Measurements from ENCODE around the gene DESI2. TPM values are rescaled to one million over a fixed set of nuclear protein-coding genes. Genes with fewer than 3 reads are reported as not detected.

DESI2 gene
- total and polyA plus RNA-seq, 7 donors = 15.0 to 37.3 (median 34.2) TPM

- intact Hi-C loops (cut with DNase I) = no loop called here
- H3K4me3 ChIP-seq = no peak overlapping the region
Observed at GRCh38 chr1:244709076-244709475, 56.1 kb downstream of the DESI2 start.

GRCh38 chr1:244709476-244710368, 56.8 kb downstream of the DESI2 start:
- TF ChIP-seq POLR2AphosphoS5 (IDR thresholded peaks at IDR 0.05) = no peak
- no peak for TF ChIP-seq EP300 (IDR thresholded peaks at IDR 0.05)
- no peak for TF ChIP-seq POLR2A (IDR thresholded peaks at IDR 0.05)
- no peak for TF ChIP-seq CTCF (IDR thresholded peaks at IDR 0.05)
- DNase-seq = no peak
- Histone ChIP-seq H3K4me3 (no peak overlapping the region), H3K27ac (no peak overlapping the region), H3K36me3 (peaks cover 0 to 12% (median 0%) of the 10 kb centered on the region in 4 donors), H3K9me3 (no peaks in the 10 kb centered on the region), H3K4me1 (peaks cover 0 to 12% (median 5%) of the 10 kb centered on the region in 4 donors), H3K27me3 (no peaks in the 10 kb centered on the region)
- 10 to 61% methylated on average over 2 of the region's 2 CpGs for WGBS, 2 donors
- intact Hi-C loops (cut with DNase I) = no loop called here

More at GRCh38 chr1:244709076-244709475, 56.1 kb downstream of the DESI2 start:
- Histone ChIP-seq H3K36me3 (peaks cover 0 to 12% (median 0%) of the 10 kb centered on the region in 4 donors), H3K9me3 (no peaks in the 10 kb centered on the region), H3K4me1 (peaks cover 0 to 12% (median 5%) of the 10 kb centered on the region in 4 donors), H3K27me3 (no peaks in the 10 kb centered on the region), H3K27ac (no peak overlapping the region)
- TF ChIP-seq POLR2A (IDR thresholded peaks at IDR 0.05) (no peak), POLR2AphosphoS5 (IDR thresholded peaks at IDR 0.05) (no peak), EP300 (IDR thresholded peaks at IDR 0.05) (no peak), CTCF (IDR thresholded peaks at IDR 0.05) (no peak)
- 82 to 90% methylated on average over 8 of the region's 8 CpGs for WGBS, 2 donors
- no peak for DNase-seq

- DNase-seq = no peak
- Histone ChIP-seq H3K27me3 (no peaks in the 10 kb centered on the region), H3K4me3 (no peak overlapping the region), H3K27ac (no peak overlapping the region), H3K9me3 (no peaks in the 10 kb centered on the region), H3K36me3 (peaks cover 0 to 11% (median 0%) of the 10 kb centered on the region in 4 donors), H3K4me1 (peaks cover 0 to 5% (median under 1%) of the 10 kb centered on the region in 4 donors)
- intact Hi-C loops (cut with DNase I) = no loop called here
- WGBS, 2 donors = 73 to 89% methylated on average over 2 of the region's 2 CpGs
- TF ChIP-seq POLR2AphosphoS5 (IDR thresholded peaks at IDR 0.05) (no peak), POLR2A (IDR thresholded peaks at IDR 0.05) (no peak), CTCF (IDR thresholded peaks at IDR 0.05) (no peak), EP300 (IDR thresholded peaks at IDR 0.05) (no peak)
Observed at GRCh38 chr1:244710474-244711062, 57.6 kb downstream of the DESI2 start.

- Histone ChIP-seq H3K9me3 (no peaks in the 10 kb centered on the region), H3K27me3 (no peaks in the 10 kb centered on the region), H3K4me3 (no peak overlapping the region), H3K36me3 (no peaks in the 10 kb centered on the region), H3K4me1 (no peaks in the 10 kb centered on the region), H3K27ac (no peak overlapping the region)
- no peak for DNase-seq
- 91 to 92% methylated on average over 7 of the region's 7 CpGs for WGBS, 2 donors
- intact Hi-C loops (cut with DNase I) = no loop called here
- TF ChIP-seq EP300 (IDR thresholded peaks at IDR 0.05) = no peak
- TF ChIP-seq CTCF (IDR thresholded peaks at IDR 0.05) = no peak
- no peak for TF ChIP-seq POLR2AphosphoS5 (IDR thresholded peaks at IDR 0.05)
- TF ChIP-seq POLR2A (IDR thresholded peaks at IDR 0.05) = no peak
Observed at GRCh38 chr1:244712669-244713068, 59.7 kb downstream of the DESI2 start.

All from sigmoid colon (tissue), 7 donors.